Measurements from ENCODE around the gene UROC1.

The UROC1 gene

GRCh38 chr3:126530171-126531050 lies 12.8 kb upstream of the UROC1 start:
- no peak for DNase-seq

- no peak for DNase-seq
Measured at GRCh38 chr3:126529585-126530170, 12.1 kb upstream of the UROC1 start.

- no peak for DNase-seq
Measured at GRCh38 chr3:126528800-126529541, 11.4 kb upstream of the UROC1 start.

GRCh38 chr3:126528419-126528799 lies 10.8 kb upstream of the UROC1 start:
- no peak for DNase-seq

- DNase-seq: no peak
Measured at GRCh38 chr3:126527455-126528211, 10.1 kb upstream of the UROC1 start.

GRCh38 chr3:126527006-126527405 lies 9.4 kb upstream of the UROC1 start:
- no peak for DNase-seq

- no peak for DNase-seq
Measured at GRCh38 chr3:126526668-126527005, 9.1 kb upstream of the UROC1 start.

- no peak for DNase-seq
Measured at GRCh38 chr3:126525853-126526667, 8.5 kb upstream of the UROC1 start.

- no peak for DNase-seq
Measured at GRCh38 chr3:126525091-126525852, 7.7 kb upstream of the UROC1 start.

GRCh38 chr3:126524429-126524988 lies 6.9 kb upstream of the UROC1 start:
- DNase-seq: no peak

- DNase-seq: no peak
Measured at GRCh38 chr3:126523745-126524428, 6.3 kb upstream of the UROC1 start, which contains the start of gene CHST13. Gene CHST13, plus strand, starts transcription at chr3:126524155. Its CDS starts 178 bp downstream, at chr3:126524333.

- no peak for DNase-seq
Measured at GRCh38 chr3:126522363-126522788, 4.8 kb upstream of the UROC1 start.

GRCh38 chr3:126521122-126521891 lies 3.7 kb upstream of the UROC1 start:
- no peak for DNase-seq

GRCh38 chr3:126519506-126520455 lies 2.2 kb upstream of the UROC1 start:
- no peak for DNase-seq

- DNase-seq: no peak
Measured at GRCh38 chr3:126518779-126519177, 1.2 kb upstream of the UROC1 start.

GRCh38 chr3:126517986-126518778 lies 609 bp upstream of the UROC1 start:
- no peak for DNase-seq

GRCh38 chr3:126516936-126517290 lies 660 bp downstream of the UROC1 start:
- DNase-seq: no peak

All from NCI-H187 treated with DMSO at 0.1 percent for 48 hours (cell line).